Activated B cell treated with CpG ODN at 0.5 μM for 24 hours (primary cell): ENCODE data around the gene DCC. TPM values are rescaled to one million over a fixed set of nuclear protein-coding genes. Genes with fewer than 3 reads are reported as not detected.

Experiments
- ATAC-seq: fragments of 200-7000 bp; cut with Tn5 transposase; one replicate; pipeline ENCODE4 v1.10.0; 2021; ENCODE audit warnings: low read depth, mild to moderate bottlenecking, moderate library complexity
- CTCF ChIA-PET: fragments of 350-600 bp; sonication (Branson Sonifier 250); formaldehyde crosslinking; loops from one replicate; lab custom pipeline; 2021; ENCODE audit warnings: antibody characterized with exemption; lab: Charles Lee
- POLR2A ChIA-PET: fragments of 350-600 bp; sonication (Branson Sonifier 250); formaldehyde crosslinking; loops from one replicate; lab custom pipeline; 2021; ENCODE audit warnings: antibody characterized with exemption; lab: Charles Lee
- DNase-seq: peaks from one replicate; pipeline ENCODE4 v3.0.0; 2022
- H3K27ac Mint-ChIP-seq: one replicate; pipeline ENCODE4 v1.8.0; 2020; ENCODE audit warnings: mixed read lengths
- H3K27me3 Mint-ChIP-seq: one replicate; pipeline ENCODE4 v1.8.0; 2021; ENCODE audit warnings: mixed read lengths
- H3K36me3 Mint-ChIP-seq: one replicate; pipeline ENCODE4 v1.8.0; 2021; ENCODE audit warnings: low read depth, mixed read lengths
- H3K4me1 Mint-ChIP-seq: one replicate; pipeline ENCODE4 v1.8.0; 2021; ENCODE audit warnings: mixed read lengths
- H3K4me3 Mint-ChIP-seq: one replicate; pipeline ENCODE4 v1.8.0; 2020; ENCODE audit warnings: mild to moderate bottlenecking, mixed read lengths
- H3K9me3 Mint-ChIP-seq: one replicate; pipeline ENCODE4 v1.8.0; 2020; ENCODE audit warnings: mixed read lengths
- CTCF ChIP-seq: fragments of 200-600 bp; IDR thresholded peaks from one replicate; pipeline ENCODE4 v1.8.0; 2022; ENCODE audit warnings: antibody characterized with exemption, mild to moderate bottlenecking
- intact Hi-C: fragments of 100-400 bp; cut with micrococcal nuclease; formaldehyde crosslinking; loops from one replicate; pipeline ENCODE4 v1.15.1; 2024
- total RNA-seq: library from RNA; stranded (reverse); gene quantifications from 2 replicates; pipeline ENCODE4 v1.2.3, GENCODE V29; 2022

Gene DCC
- total RNA-seq, 1 donor from 2014 or later: not detected

- ChIA-PET POLR2A (no interaction called here), CTCF (no interaction called here)
- intact Hi-C loops: no loop called here
- DNase-seq (no peak), ATAC-seq (no peak)
- no peak for TF ChIP-seq CTCF
- Mint-ChIP-seq H3K9me3 (peaks cover 2% of the 10 kb centered on the region), H3K36me3 (no peaks in the 10 kb centered on the region), H3K4me3 (no peak overlapping the region), H3K4me1 (no peaks in the 10 kb centered on the region), H3K27ac (no peak overlapping the region), H3K27me3 (no peaks in the 10 kb centered on the region)
Measured at GRCh38 chr18:52402814-52403213, 62.8 kb downstream of the DCC start.

GRCh38 chr18:52403291-52404021 is 63.5 kb downstream of the DCC start:
- ChIA-PET POLR2A (no interaction called here), CTCF (no interaction called here)
- no peak overlapping the region for H3K4me3 Mint-ChIP-seq
- peaks cover 2% of the 10 kb centered on the region for H3K9me3 Mint-ChIP-seq
- TF ChIP-seq CTCF: no peak
- H3K27ac Mint-ChIP-seq: no peak overlapping the region
- intact Hi-C loops: no loop called here
- DNase-seq (no peak), ATAC-seq (no peak)
- no peaks in the 10 kb centered on the region for H3K36me3 Mint-ChIP-seq
- H3K27me3 Mint-ChIP-seq: no peaks in the 10 kb centered on the region
- no peaks in the 10 kb centered on the region for H3K4me1 Mint-ChIP-seq

GRCh38 chr18:52408800-52409302 is 68.9 kb downstream of the DCC start:
- Mint-ChIP-seq H3K27ac (no peak overlapping the region), H3K36me3 (no peaks in the 10 kb centered on the region), H3K9me3 (no peaks in the 10 kb centered on the region), H3K4me3 (no peak overlapping the region), H3K27me3 (no peaks in the 10 kb centered on the region), H3K4me1 (no peaks in the 10 kb centered on the region)
- intact Hi-C loops: no loop called here
- TF ChIP-seq CTCF: no peak
- DNase-seq (no peak), ATAC-seq (no peak)
- POLR2A ChIA-PET: no interaction called here
- CTCF ChIA-PET: no interaction called here

GRCh38 chr18:52409727-52410126 is 69.7 kb downstream of the DCC start:
- H3K27ac Mint-ChIP-seq: no peak overlapping the region
- H3K9me3 Mint-ChIP-seq: no peaks in the 10 kb centered on the region
- no peaks in the 10 kb centered on the region for H3K36me3 Mint-ChIP-seq
- ChIA-PET CTCF (no interaction called here), POLR2A (no interaction called here)
- ATAC-seq (no peak), DNase-seq (no peak)
- H3K27me3 Mint-ChIP-seq: no peaks in the 10 kb centered on the region
- no peak overlapping the region for H3K4me3 Mint-ChIP-seq
- no peak for TF ChIP-seq CTCF
- intact Hi-C loops: no loop called here
- no peaks in the 10 kb centered on the region for H3K4me1 Mint-ChIP-seq

- CTCF ChIA-PET: no interaction called here
- Mint-ChIP-seq H3K4me3 (no peak overlapping the region), H3K36me3 (no peaks in the 10 kb centered on the region), H3K27ac (no peak overlapping the region), H3K27me3 (no peaks in the 10 kb centered on the region), H3K9me3 (peaks cover 5% of the 10 kb centered on the region), H3K4me1 (no peaks in the 10 kb centered on the region)
- TF ChIP-seq CTCF: no peak
- no peak for ATAC-seq
- no peak for DNase-seq
- intact Hi-C loops: no loop called here
- POLR2A ChIA-PET: no interaction called here
Measured at GRCh38 chr18:52415131-52415530, 75.1 kb downstream of the DCC start.
